ENCODE measurements around the gene SLC9A3.

SLC9A3 gene

GRCh38 chr5:543755-544674, 19.8 kb upstream of the SLC9A3 start:
- ChIA-PET POLR2A (ENCODE audit: low non-redundant PET) (no interaction called here), CTCF (interaction anchor here (0.7 kb wide), 1 partner anchor 875 kb away, joined by 6 read pairs; no protein-coding TSS in a partner anchor)
- H3K27ac ChIP-seq: no peak overlapping the region
- TF ChIP-seq CTCF (conservative IDR thresholded peaks at IDR 0.05; ENCODE audit: low read depth): no peak
- DNase-seq (ENCODE audit: low spot score): no peak

DNA sequence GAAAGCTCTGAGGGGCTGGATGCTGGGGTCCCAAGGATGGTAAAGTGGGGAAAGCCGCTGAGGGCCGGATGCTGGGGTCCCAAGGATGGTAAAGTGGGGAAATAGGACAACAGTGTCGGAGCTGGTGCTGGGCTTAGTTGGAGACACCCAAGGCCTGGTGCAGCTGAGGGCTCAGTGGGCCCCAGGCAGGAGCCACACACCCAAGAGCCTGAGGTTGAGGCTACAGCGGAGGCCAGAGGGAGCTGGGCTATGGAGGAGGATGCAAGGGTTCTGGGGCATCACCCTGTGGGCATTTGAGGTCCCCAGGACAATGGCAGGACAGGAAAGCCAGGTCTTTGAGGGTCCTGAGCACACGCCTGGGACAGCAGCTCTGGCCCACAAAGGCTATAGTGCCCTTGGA, 19.1 kb upstream of the SLC9A3 start:
- TF ChIP-seq CTCF (conservative IDR thresholded peaks at IDR 0.05; ENCODE audit: low read depth): no peak
- H3K27ac ChIP-seq: no peak overlapping the region
- no peak for DNase-seq (ENCODE audit: low spot score)
- ChIA-PET POLR2A (ENCODE audit: low non-redundant PET) (no interaction called here), CTCF (interaction anchor here (0.7 kb wide), 1 partner anchor 876 kb away, joined by 6 read pairs; no protein-coding TSS in a partner anchor)

- ChIA-PET POLR2A (ENCODE audit: low non-redundant PET) (no interaction called here), CTCF (interaction anchor here (0.6 to 0.7 kb wide), 2 partner anchors 877 to 933 kb away, joined by 3 to 6 read pairs; no protein-coding TSS in a partner anchor)
- H3K27ac ChIP-seq: no peak overlapping the region
- TF ChIP-seq CTCF (conservative IDR thresholded peaks at IDR 0.05; ENCODE audit: low read depth): no peak
- DNase-seq (ENCODE audit: low spot score): no peak
These were observed 18.4 kb upstream of the SLC9A3 start for GRCh38 chr5:542319-543311.

DNA sequence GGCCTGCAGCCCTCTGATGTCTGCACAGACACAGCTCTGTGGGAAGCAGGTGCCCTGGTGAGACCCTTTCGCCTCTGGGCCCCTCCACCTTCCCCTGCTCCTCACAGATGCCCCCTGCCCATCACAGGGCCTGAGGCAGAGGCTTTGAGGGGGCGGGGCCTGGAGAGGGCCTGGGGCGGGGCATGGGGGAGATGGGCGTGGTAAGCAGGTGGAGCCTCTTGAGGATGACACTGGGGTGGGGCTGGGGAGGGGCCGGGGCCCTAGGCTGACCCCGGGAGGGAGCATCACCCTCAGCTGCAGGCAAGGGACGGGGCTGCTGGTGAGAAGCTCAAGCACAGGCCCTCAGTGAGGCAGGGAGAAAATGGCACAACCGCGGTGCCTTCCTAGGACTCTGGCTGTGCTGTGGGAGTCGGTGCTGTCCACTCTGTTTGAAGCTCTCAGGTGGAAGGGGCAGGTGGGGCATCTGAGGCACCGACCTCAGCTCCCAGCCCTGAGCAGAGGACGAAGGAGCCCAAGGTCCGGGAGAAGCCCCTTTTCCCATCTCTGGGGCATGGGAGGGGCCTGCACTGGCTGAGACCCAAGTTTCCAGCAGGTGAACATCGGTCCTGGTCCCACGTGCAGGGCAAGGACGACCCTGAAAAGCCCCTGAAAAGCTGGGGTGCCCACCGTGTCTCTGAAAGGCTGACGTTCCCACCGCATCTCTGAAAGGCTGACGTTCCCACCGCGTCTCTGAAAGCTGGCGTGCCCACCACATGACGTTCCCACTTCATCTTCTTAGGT, 17.5 kb upstream of the SLC9A3 start:
- no peak overlapping the region for H3K27ac ChIP-seq
- no peak for TF ChIP-seq CTCF (conservative IDR thresholded peaks at IDR 0.05; ENCODE audit: low read depth)
- CTCF ChIA-PET: interaction anchor here (0.6 kb wide), 1 partner anchor 933 kb away, joined by 3 read pairs; no protein-coding TSS in a partner anchor
- POLR2A ChIA-PET (ENCODE audit: low non-redundant PET): no interaction called here
- no peak for DNase-seq (ENCODE audit: low spot score)

- ChIA-PET CTCF (no interaction called here), POLR2A (ENCODE audit: low non-redundant PET) (no interaction called here)
- no peak overlapping the region for H3K27ac ChIP-seq
- DNase-seq (ENCODE audit: low spot score): no peak
- no peak for TF ChIP-seq CTCF (conservative IDR thresholded peaks at IDR 0.05; ENCODE audit: low read depth)
These were observed 16.8 kb upstream of the SLC9A3 start for GRCh38 chr5:540906-541538.

Measured in RWPE1 (cell line).